NK-92 (cell line): Measurements from ENCODE around the gene GPALPP1.
"Not testable (repeated sequence)": the region's sequence is repeated elsewhere in the genome, so short reads cannot be mapped to it uniquely, and the experiment has no call there.

ENCODE experiments used
- DNase-seq: peaks from one replicate; lab custom pipeline; 2025; ENCODE audit not compliant: unreplicated experiment; lab: John Stamatoyannopoulos, UW

GPALPP1 gene, protein sequence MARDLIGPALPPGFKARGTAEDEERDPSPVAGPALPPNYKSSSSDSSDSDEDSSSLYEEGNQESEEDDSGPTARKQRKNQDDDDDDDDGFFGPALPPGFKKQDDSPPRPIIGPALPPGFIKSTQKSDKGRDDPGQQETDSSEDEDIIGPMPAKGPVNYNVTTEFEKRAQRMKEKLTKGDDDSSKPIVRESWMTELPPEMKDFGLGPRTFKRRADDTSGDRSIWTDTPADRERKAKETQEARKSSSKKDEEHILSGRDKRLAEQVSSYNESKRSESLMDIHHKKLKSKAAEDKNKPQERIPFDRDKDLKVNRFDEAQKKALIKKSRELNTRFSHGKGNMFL

GRCh38 chr13:44989071-44989889 lies at the start of gene GPALPP1, which contains the start of gene NUFIP1:
Gene GPALPP1, plus strand, starts transcription at chr13:44989538. Its CDS starts 117 bp downstream, at chr13:44989655.
Gene NUFIP1, minus strand, starts transcription at chr13:44989471. Its CDS starts 35 bp downstream, at chr13:44989436.
- peak; percentile 55 for DNase-seq

- not testable (repeated sequence) for DNase-seq
Measured at GRCh38 chr13:44943411-44943810, 45.9 kb upstream of the GPALPP1 start.

GRCh38 chr13:44951184-44951583 lies 38.2 kb upstream of the GPALPP1 start:
- no peak for DNase-seq

DNA sequence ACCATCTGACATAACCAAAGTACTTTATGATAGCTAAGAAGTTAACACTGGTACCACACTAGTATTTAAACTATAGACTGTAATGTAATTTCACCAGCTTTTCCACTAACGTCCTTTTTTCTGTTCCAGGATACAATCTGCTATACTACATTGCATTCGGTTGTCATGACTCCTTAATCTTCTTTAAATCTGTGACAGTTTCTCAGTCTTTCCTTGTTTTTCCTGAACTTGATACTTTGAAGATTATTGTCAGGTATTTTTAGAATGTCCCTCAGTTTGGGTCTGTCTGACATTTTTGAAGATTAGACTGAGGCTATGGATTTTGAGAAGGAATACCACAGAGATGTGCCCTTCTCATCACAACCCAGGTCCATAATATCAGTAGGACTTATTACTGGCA lies 36.7 kb upstream of the GPALPP1 start:
- no peak for DNase-seq

DNA sequence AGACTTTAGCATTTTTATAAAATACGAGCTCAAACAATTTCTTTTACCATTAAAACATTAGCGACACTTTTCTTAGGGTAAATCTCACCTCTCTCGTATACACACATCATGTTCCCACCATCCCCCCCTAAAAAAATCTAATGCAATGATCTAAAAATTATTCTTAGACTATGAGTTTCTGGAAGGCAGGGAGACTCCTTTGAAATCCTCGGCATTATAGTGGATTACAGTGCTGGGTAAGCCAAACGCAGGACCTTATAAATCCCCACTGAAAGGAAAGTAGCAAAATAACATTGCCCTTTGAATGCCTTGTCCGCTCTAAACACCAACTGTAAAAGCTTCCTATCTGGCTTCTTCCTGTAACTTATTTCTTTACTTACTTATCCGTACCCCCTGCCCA lies 35.1 kb upstream of the GPALPP1 start:
- no peak for DNase-seq

- no peak for DNase-seq
Measured at GRCh38 chr13:44955406-44955805, 33.9 kb upstream of the GPALPP1 start.

GRCh38 chr13:44961997-44962396 lies 27.3 kb upstream of the GPALPP1 start:
- DNase-seq: no peak

DNA sequence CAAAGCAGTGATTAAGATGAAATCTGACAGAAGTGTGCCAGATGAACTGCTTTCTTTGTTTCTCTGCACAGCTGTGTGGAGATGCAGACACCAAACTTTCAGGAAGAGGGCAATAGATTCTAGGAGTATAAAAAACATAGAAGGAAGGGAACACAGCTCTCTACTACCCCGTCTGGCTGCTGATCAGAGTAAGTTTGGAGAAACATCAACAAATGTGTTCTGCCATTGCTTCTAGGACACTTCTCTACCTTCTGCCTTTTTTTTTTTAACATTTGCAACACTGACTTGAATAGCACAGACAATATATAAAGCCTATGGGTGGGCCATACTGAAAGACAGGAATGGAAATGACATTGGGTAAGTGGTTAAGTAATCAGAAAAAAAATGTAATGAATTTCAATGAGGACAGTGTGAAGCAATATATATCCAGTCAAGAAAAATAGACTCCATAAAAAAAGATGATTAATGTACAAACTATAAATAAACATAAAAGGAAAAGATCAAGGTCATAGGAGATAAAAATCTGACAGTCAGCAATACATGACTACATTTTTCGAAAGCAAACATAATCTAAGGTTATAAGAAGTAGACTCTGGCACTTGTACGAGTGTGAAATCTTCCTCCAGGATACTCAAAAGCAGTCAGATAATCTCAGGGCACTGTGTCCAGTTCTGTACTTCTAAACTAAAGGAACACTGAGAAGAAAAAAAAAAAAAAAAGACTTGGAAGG lies 21.5 kb upstream of the GPALPP1 start:
- no peak for DNase-seq

GRCh38 chr13:44968434-44968815 lies 20.9 kb upstream of the GPALPP1 start:
- no peak for DNase-seq

GRCh38 chr13:44969551-44970484 lies 19.5 kb upstream of the GPALPP1 start:
- DNase-seq: no peak

DNA sequence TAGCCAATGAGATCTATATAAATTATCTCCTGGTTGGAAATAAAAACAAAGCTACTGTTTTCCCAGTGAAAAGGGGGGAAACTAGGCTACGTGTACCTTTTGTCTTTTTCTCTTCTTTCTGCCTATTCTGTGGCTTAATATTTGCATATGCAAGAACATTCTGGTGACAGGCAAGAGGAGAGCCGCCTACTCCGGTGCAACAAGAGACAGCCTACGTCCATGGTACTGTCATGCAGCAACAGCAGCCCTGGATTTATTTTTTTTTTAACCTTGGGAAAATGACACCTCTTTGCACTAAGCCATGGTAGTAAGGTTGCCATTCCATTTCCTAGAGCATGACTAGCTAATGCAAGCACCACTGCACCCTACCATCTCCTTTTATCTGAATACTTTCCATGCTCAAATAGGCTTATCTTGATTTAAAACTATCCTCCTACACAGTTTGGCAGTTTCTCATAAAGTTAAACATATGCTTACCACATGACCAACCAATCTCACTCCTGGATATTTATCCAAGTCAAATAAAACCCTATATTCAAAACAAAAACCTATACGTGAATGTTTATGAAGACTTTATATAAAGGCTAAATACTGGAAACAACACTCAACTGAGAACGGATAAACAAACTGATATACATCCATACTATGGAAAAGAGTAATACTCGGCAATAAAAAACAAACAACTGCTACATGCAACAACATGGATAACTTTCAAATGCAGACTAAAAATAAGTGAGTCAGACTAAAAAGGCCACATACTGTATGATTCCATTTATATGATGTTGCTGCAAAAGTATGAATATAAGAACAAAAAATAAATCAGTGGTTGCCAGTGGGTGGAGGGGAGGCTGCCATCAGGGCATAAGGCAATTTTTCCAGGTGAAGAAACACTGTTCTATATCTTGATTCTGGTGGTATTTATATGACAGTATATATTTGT lies 17.4 kb upstream of the GPALPP1 start:
- DNase-seq: no peak

DNA sequence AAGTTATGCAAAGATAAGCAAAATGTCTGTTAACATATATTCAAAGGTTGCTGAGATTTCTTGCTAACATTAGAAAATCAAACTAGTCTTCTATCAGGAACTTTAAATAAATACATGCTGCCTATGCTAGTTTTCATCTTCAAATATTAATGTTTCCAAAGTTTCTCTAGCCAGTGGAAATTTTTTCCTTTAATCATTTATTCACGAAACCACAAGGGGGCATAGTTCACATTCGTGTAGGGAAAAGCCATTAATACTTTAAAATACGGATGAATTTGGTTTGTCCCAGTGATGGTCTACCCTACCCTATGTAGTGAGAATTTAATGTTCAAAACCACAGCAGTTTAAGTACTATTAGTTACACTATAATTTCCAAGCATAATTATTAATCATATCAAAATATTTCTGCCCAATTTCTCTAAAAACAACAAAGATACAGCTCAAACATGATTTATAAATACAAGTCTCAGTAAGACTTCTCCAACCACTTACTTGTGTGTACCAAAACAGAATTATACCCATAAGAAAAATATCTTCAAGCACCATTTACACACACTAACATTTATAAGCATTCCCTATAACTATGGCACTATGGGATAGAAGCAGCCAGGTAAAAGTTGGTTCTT lies 16.3 kb upstream of the GPALPP1 start:
- DNase-seq: no peak

DNA sequence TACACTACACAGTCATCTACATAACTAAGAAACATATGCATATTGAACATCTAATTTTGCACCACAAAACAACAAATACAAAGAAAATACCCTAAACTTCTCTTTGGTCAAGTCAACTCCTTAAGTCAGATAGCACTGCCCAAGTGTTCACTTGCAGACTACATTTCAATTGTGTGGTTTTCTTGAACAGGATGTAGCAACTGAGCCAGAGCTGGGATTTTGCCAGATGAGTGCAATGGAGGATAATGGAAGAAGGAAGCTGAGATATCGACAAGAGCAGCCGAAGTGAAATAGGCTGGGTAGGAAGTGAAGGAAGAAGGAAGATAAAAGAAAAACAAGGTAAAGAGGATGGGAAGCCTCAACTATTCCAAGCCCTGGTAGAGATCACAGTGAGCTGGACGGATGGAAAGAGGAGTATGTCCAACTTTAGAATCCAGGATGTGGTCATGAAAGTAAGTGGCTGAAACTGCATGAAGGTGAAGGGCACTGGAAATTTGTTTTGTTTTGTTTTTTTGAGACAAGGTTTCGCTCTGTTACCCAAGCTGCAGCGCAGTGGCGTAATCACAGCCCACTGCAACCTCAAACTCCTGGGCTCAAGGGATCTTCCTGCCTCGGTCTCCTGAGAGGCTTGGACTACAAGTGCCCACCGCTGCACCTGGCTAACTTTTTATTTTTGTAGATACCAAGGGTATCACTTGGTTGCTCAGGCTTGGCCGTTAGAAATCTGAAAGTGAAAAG lies 15.1 kb upstream of the GPALPP1 start:
- DNase-seq: no peak

DNA sequence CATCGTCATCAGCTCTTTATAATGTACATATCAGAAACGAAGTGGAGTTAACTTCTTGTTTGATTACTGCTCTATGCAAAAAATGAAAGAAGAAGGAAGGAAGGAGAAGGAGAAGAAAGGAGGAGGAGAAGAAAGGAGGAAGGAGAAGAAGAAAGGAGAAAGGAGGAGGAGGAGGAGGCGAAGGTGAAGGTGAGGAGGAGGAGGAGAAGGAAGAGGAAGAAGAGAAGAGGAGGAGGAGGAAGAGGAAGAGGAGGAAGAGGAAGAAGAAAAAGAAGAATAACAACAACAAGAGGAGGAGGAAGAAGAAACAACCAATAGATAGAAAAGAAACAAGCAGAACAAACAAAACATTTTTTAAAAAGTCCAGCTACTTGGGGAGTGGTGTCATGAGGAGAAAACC lies 13.1 kb upstream of the GPALPP1 start:
- DNase-seq: no peak

DNA sequence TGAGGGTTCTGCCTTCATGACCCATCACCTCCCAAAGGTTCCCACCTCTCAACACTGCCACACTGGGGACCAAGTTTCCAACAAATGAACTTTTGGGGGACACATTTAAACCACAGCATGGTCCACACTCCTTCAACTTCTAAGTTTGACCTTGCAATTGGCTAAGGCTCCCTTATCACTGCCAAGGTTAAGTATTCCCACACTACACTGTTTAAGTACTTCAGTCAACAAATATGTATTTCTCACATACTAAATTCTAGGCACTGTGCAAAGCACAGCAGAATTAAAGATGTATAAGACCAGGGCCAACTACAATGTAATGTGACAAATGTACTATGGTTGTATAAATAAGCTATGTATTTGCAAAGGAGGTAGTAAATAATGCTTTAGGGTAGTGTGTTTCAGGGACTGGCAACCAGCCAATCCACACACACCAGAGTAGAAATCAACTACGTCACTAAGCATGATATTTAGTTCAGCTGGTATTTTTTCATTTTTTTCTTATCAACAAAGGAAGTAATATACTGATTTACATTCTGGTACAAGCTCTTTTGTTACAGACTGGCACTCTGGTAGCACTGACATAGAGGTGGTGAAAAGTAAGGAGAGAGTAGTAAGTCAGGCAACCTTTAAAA lies 12.3 kb upstream of the GPALPP1 start:
- no peak for DNase-seq

- no peak for DNase-seq
Measured at GRCh38 chr13:44978328-44978727, 11.0 kb upstream of the GPALPP1 start.

GRCh38 chr13:44989941-44990340 lies 603 bp downstream of the GPALPP1 start:
- no peak for DNase-seq

GRCh38 chr13:45003417-45003816 lies 14.1 kb downstream of the GPALPP1 start:
- DNase-seq: no peak
